Astrocyte of the spinal cord (primary cell): ENCODE measurements around the gene GRIK5.
"Not testable (repeated sequence)": the region's sequence is repeated elsewhere in the genome, so short reads cannot be mapped to it uniquely, and the experiment has no call there.

Source experiments
- DNase-seq: peaks from one replicate; pipeline ENCODE4 v3.0.0; 2011; ENCODE audit warnings: low read depth, low spot score
- H3K4me3 ChIP-seq: 2 replicates; pipeline ENCODE4 v1.5.1; 2011; ENCODE audit warnings: low read depth, mild to moderate bottlenecking, low read length, moderate library complexity
- in situ Hi-C: cut with HindIII; loops from 2 replicates; pipeline ENCODE4 v1.10.0; 2017; ENCODE audit warnings: low sequenced_read_pairs
- TF ChIP-seq, protein P1 (sequence below): IDR thresholded peaks from 2 replicates; pipeline ENCODE4 v1.5.1; 2012; ENCODE audit warnings: low read depth, mild to moderate bottlenecking, low read length, inconsistent platforms

Gene GRIK5

DNA sequence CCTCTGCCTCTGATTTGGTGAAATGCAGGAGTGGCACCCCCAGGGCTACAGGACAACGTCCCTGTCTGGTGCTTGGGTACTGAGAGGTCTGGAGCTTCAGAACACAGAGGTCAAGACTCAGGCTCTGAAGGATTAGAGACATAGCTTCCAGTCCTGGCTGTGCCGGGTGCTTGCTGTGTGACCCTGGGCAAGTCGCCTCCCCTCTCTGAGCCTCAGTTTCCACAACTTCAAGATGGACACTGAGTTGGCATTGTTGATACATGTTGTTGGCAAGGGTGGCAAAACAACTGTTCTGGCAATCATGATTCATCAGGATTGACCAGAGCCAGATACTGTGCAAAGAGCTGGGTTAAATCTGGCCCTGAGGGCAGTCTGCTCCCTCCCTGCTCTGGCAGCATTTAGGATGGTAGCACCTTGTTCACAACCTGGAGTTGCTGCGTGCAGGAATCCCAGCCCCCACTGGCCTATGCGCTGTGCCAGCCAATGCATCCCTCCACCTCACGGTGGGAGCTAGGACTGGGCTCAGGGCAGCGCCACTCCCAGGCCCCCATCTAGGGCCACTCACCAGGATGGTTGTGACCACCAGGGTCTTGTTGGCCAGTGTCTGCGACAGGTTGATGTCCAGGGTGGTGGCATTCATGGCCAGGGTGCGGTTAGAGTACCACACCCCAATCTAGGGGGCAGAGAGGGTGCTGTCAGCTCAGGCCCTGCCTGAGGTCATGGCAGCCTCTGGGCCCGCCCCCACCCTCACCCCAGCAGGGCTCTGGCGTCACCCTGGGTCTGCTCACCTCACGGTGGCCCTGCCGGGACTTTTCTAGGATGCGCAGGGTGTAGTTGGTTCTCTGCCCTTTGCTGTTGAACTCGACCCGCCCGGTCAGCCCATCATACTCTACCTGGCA is 16.7 kb downstream of the GRIK5 start:
- DNase-seq = no peak
- no peak overlapping the region for H3K4me3 ChIP-seq
- TF ChIP-seq, protein P1, sequence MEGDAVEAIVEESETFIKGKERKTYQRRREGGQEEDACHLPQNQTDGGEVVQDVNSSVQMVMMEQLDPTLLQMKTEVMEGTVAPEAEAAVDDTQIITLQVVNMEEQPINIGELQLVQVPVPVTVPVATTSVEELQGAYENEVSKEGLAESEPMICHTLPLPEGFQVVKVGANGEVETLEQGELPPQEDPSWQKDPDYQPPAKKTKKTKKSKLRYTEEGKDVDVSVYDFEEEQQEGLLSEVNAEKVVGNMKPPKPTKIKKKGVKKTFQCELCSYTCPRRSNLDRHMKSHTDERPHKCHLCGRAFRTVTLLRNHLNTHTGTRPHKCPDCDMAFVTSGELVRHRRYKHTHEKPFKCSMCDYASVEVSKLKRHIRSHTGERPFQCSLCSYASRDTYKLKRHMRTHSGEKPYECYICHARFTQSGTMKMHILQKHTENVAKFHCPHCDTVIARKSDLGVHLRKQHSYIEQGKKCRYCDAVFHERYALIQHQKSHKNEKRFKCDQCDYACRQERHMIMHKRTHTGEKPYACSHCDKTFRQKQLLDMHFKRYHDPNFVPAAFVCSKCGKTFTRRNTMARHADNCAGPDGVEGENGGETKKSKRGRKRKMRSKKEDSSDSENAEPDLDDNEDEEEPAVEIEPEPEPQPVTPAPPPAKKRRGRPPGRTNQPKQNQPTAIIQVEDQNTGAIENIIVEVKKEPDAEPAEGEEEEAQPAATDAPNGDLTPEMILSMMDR = no peak
- in situ Hi-C loops = no loop called here

DNA sequence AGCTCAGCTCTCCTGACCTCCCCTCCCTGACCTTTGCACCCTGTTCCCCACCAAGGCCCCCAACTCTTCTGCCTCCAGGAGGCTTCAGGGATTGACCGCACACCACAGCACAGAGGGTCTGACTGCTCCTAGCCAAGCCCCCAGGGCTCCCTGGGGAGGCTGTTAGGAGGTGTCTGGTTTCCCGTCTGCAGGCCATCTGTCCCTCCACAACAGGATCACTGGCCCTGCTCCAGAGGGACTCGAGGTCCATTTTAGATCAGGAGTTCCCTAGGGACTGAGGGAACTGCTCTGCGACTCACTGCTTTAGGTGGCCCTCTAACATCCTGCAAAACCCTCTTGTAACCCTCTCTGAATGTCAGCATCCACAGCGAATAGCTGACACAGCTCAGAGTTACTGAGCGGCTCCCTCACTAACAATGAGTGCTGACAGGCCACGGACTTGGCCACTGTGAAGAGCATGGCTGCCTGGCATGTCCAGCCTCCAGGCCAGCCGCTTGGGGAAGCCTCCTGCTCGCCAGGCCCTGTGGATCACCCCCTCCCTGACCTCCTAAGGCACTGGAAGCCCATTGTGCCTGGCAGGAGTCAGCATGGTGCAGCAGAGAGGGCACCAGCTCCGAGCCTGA is 17.7 kb downstream of the GRIK5 start:
- TF ChIP-seq, protein P1 = no peak
- in situ Hi-C loops = no loop called here
- no peak for DNase-seq
- no peak overlapping the region for H3K4me3 ChIP-seq

DNA sequence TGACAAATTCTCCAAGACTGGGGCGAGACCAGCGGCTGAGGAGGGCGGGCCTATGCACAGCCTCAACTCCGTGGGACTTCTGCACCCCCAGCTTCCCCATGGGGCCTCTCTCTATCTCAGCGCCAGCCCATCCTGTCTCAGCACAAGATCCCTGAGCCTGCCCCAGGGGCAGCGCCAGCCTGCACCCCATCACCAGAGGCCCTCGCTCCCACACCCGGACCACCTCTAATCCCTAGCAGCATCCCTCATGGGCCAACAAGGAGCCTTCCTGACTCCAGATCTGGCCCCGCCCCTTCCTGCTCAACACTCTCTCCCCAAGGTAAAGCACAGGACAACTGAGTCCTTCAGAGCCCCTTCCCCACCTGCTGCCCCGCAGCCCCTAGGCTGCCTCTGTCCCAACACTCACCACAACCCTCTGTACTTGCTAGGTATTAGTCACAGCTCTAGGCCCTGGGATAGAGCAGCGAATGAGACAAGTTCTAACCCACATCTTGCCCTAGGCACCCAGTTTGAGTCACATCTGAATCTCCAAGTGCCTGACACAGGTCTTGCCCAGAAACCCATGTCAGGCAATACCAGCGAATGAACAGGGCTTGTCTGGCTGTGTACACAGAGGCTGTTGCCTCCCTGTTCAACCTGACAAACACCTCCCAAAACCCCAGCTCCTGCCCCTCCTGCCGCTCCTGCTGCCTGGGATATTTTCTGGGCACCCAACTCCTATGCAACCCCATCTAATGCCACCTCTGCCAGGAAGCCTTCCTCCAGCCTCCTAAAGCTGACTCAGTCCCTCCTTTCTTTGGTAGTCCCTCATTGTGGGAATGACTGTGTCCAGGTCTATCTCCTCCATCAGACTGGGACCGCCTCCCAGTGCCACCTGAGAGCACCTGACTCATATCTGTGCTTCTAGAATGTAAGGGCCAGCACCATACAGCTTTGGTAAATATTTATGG is 18.6 kb downstream of the GRIK5 start:
- no peak for DNase-seq
- in situ Hi-C loops = no loop called here
- TF ChIP-seq, protein P1 = no peak
- no peak overlapping the region for H3K4me3 ChIP-seq

DNA sequence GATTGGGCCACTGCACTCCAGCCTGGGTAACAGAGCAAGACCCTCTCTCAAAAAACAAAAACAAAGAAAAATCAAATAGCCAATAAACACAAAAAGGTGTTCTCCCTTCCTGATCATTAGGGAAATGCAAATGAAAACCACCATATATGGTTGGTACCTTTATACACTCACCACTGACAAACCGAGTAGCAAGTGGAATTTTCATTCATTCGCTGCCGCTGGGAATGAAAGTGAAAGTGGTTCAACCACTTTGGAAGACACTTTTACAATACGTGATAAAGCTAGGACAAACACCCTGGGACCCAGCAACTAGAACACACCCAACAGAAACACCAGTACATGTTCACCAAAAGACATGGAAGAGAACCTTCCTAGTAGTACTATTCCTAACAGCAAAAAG is 21.0 kb downstream of the GRIK5 start:
- DNase-seq = no peak
- H3K4me3 ChIP-seq = no peak overlapping the region
- in situ Hi-C loops = no loop called here

DNA sequence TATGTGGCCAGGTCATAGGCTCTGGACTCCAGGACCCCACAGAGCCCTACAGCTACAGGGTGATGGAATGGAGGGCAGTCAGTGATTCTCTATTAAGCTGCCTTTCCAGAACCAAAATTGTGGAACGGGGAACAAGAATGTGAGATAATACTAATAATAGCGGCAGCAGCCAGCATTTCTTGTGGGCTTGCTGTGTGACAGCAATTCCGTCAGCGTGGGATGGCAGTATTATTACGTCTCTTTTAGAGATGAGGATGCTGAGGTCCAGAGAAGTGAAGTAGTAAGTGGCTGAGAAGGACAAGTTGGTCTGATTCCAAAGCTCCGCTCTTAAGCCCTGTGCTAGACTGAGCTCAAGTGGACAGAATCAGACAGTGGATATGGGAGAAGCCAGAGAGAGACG is 24.4 kb downstream of the GRIK5 start:
- no peak overlapping the region for H3K4me3 ChIP-seq
- in situ Hi-C loops = no loop called here
- DNase-seq = no peak
- TF ChIP-seq, protein P1 = no peak

More for the DNA sequence above, 21.0 kb downstream of the GRIK5 start:
- TF ChIP-seq, protein P1 = no peak

GRCh38 chr19:42042455-42043170 is 27.4 kb downstream of the GRIK5 start:
- TF ChIP-seq, protein P1 = no peak
- H3K4me3 ChIP-seq = no peak overlapping the region
- in situ Hi-C loops = no loop called here
- no peak for DNase-seq

DNA sequence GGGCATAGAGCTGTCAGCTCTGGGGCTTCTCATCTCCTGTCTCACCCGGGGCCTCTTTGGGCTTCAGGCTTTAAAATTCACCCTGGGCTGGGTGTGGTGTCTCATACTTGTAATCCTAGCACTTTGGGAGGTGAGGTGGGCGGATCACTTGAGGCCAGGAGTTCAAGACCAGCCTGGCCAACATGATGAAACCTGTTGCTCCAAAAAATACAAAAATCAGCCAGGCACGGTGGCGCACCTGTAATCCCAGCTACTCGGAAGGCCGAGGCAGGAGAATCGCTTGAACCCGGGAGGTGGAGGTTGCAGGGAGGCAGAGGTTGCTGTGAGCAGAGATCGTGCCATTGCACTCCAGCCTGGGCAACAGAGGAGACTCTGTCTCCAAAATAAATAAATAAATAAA is 29.5 kb downstream of the GRIK5 start:
- DNase-seq, H3K4me3 ChIP-seq, in situ Hi-C loops: not testable (repeated sequence)
